Measurements from ENCODE around the gene ZNF764. TPM values are rescaled to one million over a fixed set of nuclear protein-coding genes. Genes with fewer than 3 reads are reported as not detected.
"Not testable (repeated sequence)": the region's sequence is repeated elsewhere in the genome, so short reads cannot be mapped to it uniquely, and the experiment has no call there.

Gene ZNF764
- total RNA-seq, 1 donor from 2014 or later = 16.4 TPM

DNA sequence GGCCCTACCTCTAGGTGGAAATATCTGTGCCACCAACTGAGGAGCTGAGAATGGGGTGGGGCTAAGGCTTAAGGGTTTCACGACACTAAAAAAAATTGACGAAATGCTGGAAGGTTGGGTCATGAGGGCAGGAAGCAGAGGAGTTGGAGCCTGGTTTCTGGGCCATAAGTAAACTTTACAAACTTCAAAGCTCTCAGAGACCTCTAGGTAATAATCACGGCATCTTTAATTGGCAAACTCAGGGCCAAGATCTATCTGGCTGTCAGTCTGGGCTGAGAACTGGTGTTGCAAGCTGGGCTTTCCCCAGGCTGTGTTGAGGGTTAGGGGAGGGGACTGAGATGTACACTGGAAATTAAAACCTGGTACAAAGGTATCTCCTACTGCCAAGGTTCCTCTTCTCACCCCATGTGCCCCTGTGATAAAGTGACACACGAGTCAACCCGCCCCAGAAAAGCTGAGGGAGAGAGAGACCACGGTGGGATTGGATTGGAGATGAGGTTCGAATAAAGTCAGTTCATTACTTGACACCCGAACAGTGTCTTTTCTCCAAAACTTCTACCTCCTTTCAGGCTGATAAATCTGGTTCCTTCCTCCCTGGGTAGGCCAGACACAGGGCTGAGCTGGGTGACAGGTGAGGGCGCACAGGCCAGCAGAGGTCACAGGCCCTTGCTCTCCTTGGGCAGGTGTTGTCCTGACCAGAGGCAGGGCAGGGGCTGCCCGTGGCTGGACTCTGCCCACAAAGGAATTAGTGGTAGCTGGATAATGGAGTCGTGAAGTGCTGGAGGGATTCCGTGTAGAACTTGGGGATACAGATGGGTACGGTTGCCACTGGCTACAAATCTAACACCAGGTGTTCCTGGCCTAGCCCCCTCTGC is 27.8 kb downstream of the ZNF764 start:
- intact Hi-C loops (cut with micrococcal nuclease) = no loop called here

DNA sequence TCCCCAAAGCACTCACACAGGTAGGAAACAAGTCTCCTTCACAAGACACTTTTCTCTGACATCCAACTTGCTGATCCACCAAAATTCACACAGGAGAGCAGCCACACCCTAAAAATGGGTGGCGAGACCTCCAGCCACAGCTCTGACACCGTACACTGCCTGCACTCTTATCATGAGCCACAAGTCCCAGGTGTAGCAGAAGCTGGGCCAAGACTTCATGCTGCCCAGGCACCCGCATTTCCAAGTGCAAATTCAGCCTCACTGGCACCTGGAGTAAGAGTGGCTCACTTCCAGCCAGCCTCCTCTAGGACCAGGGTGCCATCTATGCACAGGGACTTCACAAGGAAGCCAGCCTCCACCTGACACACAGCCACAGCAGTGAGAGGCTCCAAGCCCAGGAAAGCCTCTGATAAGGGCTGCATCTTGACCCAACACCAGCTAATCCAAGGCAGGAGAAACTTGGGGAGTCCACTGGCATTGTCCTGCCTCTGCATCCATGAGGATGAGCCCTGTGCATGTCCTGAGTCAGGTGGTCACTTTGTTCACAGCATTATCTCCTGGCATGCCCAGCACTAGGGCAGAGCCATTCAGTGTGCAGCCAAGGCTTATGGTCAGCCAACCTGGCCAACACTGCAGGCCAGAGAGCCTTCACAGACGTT is 29.2 kb downstream of the ZNF764 start:
- intact Hi-C loops (cut with micrococcal nuclease) = no loop called here

DNA sequence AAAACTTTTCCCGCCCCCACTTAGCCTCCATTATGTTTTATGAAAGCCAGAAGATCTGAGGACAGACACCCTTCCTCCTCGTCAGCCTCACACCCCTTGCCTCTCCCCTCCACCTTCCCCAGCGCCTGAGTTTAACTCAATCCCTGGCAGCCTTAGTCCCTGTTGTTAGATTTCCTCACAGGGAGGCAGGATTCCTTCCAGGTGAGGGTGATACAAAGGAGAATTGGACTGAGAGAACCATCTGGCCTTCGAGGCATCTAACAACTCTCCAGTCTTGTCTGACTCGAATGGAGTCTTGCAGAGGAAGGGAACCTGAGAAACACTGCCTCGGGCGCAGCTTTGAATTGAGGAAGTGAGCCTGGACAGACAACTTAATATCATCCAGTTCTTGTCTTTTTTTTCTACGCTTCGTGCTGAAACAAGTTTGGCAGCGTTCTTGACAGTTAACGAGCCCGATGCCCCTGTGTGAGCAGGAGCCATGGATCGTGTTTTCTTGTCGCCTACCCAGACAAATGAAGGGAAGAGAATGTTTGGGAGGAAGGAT is 30.5 kb downstream of the ZNF764 start:
- intact Hi-C loops (cut with micrococcal nuclease) = loop anchor here (1.0 to 2.0 kb wide), 7 partner anchors 8 to 131 kb away; partner anchors contain the start of genes DCTPP1, FBRS, PRR14 and ZNF764

DNA sequence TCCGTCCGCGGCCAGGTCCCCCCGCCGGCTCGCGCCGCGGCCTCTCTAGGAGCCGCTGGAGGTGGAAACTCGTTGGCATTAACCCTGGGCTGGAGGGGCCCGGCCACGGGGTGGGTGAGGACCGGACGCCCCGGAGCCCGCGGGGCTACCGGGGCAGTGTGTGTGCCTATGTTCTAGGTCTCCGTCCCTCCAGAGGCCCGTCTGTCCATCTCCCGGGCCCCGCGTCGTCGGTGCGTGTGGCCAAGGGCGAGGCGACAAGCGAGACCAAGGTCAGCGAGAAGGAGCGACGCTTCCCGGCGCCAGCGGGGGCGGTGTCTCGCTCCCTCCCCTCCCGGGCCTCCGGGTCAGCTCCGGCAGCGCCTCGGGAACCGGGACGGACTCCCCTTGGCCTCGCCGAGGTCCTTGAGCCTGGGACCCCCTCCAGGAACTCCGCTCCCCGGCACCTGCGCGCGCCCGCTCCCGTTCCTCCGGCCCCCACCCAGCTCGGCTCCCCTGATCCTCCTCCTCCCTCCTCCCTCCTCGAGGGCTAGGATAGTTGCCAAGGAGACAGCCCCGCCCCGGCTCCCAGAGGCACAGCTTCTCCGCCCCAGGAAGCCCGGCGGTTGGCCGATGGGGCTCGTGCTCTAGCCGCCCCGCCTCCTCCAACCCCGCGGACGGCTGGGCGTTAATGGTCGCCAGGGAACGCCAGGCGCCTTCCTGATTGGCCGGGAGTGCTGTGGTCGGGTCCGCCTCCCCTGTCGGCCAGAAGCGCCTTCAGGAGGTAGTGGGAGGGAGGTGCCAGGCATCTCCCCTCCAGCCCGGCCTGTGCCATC is 31.1 kb downstream of the ZNF764 start:
- intact Hi-C loops (cut with micrococcal nuclease) = loop anchor here (1.0 to 2.0 kb wide), 7 partner anchors 8 to 132 kb away; partner anchors contain the start of genes DCTPP1, FBRS, PRR14 and ZNF764

- intact Hi-C loops (cut with micrococcal nuclease) = loop anchor here (2.0 kb wide), 4 partner anchors 33 to 133 kb away; partner anchors contain the start of genes FBRS, PRR14 and ZNF764
Observed at GRCh38 chr16:30526137-30526822, 31.9 kb downstream of the ZNF764 start, which contains the start of gene ZNF768. TSS of gene ZNF768 (minus strand) at chr16:30526566. CDS start at chr16:30526413, 153 bp downstream.

GRCh38 chr16:30525844-30526136 is 32.4 kb downstream of the ZNF764 start:
- intact Hi-C loops (cut with micrococcal nuclease) = loop anchor here (2.0 kb wide), 4 partner anchors 33 to 133 kb away; partner anchors contain the start of genes FBRS, PRR14 and ZNF764

DNA sequence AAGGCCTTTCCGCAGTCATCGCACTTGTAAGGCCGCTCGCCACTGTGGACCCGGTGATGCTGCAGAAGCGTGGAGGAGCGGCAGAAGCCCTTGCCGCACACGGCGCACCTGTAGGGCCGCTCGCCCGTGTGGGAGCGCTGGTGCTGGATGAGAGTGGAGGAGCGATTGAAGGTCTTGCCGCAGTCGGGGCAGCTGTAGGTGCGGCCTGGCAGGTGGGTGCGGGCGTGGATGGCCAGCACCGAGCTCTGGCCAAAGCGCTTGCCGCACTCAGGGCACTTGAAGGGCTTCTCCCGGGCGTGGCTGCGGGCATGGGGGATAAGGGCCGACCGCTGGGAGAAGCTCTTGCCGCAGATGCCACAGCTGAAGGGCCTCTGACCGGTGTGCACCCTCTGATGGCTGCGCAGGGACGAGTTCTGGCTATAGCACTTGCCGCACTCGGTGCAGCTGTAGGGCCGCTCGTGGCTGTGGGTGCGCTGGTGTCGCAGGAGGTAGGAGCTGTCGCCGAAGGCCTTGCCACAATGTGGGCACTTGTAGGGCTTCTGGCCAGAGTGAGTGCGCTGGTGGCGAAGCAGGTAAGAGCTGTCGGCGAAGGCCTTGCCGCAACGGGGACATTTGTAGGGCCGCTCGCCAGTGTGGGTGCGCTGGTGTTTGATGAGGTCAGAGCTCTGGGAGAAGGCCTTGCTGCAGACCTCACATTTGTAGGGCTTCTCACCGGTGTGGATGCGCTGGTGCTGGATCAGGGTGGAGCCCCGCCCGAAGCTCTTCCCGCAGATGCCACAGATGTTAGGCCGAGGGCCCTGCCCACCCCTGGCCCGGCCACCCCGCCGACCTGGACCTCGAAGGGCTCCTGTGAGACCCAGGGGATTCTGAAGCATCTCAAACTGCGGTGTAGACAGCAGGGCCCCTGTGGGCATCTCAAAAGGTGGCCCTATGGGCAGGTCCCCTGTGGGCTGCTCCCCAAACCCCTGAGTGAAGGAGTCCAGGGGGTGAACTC is 33.3 kb downstream of the ZNF764 start:
- intact Hi-C loops (cut with micrococcal nuclease) = no loop called here

DNA sequence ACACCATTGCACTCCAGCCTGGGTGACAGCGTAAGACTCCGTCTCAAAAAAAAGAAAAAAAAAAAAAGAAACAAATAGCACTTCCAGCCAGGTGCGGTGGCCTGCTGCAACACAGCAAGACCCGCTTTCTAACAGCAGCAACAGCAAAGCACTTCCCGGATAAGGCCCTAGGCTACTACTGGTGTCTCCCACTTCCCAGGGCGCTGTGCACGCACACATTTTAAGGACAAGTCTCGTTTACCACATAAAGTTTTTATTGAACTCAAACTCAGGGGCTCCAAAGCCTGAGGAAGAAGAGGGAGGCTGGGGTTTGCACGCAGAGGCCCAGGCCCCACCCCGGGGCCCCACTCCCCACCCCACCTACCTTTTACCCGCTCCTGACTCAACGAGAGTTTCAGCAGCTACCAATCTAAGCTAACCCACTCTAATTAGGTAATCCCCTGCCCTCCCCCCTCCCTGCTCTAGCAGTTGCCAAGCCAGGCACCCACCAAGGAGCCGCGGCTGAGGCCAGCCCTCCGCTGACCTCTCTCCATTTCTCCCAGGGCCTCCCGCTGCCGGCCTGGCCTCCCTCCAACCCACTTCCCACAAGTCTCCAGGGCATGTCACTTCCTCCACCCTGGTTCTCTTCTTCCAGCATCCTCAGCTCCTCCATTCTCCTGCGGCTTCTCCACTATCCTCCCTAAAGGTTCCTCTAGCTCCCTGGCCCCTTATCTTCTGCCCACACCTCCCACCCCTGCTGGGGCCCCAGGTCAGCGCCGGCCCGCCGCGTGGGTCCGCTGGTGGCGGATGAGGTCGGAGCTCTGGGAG is 34.2 kb downstream of the ZNF764 start:
- intact Hi-C loops (cut with micrococcal nuclease) = no loop called here

- intact Hi-C loops (cut with micrococcal nuclease) = not testable (repeated sequence)
Observed at GRCh38 chr16:30522702-30523463, 35.3 kb downstream of the ZNF764 start.

GRCh38 chr16:30521873-30522641 is 36.1 kb downstream of the ZNF764 start:
- intact Hi-C loops (cut with micrococcal nuclease) = no loop called here

DNA sequence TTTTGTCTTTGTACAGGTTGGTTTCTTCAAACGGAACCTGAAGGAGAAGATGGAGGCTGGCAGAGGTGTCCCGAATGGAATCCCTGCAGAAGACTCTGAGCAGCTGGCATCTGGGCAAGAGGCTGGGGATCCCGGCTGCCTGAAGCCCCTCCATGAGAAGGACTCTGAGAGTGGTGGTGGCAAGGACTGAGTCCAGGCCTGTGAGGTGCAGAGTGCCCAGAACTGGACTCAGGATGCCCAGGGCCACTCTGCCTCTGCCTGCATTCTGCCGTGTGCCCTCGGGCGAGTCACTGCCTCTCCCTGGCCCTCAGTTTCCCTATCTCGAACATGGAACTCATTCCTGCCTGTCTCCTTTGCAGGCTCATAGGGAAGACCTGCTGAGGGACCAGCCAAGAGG is 36.7 kb downstream of the ZNF764 start:
- intact Hi-C loops (cut with micrococcal nuclease) = no loop called here

DNA sequence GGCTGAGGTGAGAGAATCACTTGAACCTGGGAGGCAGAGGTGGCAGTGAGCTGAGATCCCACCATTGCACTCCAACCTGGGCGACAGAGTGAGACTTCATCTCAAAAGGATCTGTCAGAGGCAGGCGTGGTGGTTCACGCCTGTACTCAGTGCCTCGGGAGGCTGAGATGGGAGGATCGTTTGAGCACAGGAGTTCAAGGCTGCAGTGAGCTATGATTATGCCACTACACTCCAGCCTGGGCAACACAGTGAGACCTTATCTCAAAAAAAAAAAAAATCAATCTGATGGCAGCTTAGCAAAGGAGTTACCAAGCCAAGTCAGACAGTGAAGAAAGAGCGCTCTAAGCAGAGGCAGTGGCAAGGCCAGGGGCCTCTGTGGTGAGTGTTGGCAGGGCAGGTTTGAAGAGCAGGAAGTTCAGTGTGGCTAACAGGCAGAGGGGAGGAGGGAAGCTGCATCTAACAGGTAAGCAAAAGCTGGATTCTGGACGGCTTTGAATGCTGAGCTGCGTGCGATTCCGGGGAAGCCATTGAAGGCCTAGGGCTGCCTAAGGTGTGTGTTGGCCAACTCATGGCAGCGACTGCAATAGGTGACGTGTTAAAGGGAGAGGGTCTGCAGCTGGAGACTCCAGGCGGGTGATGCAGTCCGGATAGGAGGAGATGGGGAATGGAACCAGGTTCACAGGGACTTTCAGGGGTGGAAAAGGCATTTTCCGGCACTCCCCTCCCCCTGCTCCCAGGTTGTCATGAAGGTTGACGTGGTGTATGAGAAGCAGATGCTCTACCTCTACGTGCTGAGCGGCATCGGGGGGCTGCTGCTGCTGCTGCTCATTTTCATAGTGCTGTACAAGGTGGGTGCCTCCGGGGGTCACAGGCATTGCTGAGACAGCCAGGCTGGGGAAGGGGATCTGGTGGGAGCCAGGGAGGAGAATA is 38.8 kb downstream of the ZNF764 start:
- intact Hi-C loops (cut with micrococcal nuclease) = no loop called here

DNA sequence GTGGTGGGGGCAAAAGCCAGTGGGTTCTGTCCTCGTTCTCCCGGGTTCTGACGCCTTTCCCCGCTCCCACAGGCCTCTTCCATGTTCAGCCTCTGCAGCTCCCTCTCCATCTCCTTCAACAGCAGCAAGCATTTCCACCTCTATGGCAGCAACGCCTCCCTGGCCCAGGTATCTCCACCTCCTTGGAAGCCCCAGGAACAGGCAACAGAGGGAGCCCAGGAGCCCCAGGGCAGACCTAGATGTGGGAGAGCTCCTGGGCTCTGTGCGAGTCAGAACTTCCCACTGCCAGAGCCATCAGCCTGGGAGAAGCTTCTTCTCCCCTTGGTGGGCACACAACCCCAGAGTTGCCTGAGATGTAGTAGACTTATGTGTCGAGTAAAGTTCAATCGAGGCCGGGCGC is 39.6 kb downstream of the ZNF764 start:
- intact Hi-C loops (cut with micrococcal nuclease) = no loop called here

- intact Hi-C loops (cut with micrococcal nuclease) = no loop called here
Observed at GRCh38 chr16:30515275-30515674, 42.9 kb downstream of the ZNF764 start.

DNA sequence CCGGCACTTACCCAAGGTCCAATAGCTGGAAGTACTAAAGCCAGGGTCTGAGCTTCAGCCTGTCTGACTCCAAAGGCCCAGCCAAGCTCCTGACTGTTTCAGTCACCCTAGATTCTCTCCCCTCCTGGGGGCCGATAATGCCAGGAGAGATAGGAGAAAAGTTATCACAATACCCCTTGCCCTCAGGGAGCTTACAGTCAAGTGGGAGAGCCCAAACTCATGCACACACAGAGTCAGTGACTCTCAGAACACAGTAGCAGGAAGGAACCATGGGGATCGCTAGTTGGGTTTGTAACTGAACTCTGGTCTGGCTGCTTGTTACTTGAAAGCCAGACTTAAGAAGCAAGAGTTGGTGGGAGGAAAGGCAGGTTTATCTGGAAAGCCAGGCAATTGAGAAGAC is 46.7 kb downstream of the ZNF764 start:
- intact Hi-C loops (cut with micrococcal nuclease) = no loop called here

DNA sequence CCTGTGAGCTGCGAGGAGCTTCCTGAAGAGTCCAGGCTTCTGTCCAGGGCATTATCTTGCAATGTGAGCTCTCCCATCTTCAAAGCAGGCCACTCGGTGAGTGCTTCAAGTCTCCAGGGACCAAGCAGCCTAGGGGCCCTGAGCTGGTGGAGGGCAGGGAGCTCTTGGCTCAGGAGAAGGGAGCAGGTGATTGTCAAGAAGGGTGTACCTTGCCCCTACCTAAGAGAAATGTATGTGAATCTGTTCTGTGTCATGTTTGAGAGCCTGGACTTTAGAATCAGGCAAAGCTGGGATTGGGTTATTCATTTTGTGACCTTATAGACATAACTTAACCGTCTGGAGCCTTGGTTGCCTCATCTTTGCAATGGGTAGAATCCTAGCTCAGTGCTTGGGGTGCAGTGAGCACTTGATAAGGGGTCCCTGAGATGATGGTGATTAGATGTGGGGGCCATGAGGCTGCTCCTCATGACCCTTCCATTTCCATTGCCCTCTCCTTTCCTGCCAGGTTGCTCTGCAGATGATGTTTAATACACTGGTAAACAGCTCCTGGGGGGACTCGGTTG is 47.7 kb downstream of the ZNF764 start:
- intact Hi-C loops (cut with micrococcal nuclease) = no loop called here
